Left ventricle myocardium inferior (tissue), 1 donor: ENCODE results near the gene BTBD1. TPM values are rescaled to one million over a fixed set of nuclear protein-coding genes. Genes with fewer than 3 reads are reported as not detected.

Experiments used
- DNase-seq: peaks from one replicate; pipeline ENCODE4 v3.0.0-alpha.2; 2020
- H3K27ac ChIP-seq: fragments of 200-600 bp; replicated peaks from 2 replicates; pipeline ENCODE4 v1.8.0; 2021
- H3K27me3 ChIP-seq: fragments of 200-600 bp; 2 replicates; pipeline ENCODE4 v1.8.0; 2021; ENCODE audit warnings: low read depth
- H3K36me3 ChIP-seq: fragments of 200-600 bp; 2 replicates; pipeline ENCODE4 v1.8.0; 2021
- H3K4me1 ChIP-seq: fragments of 200-600 bp; 2 replicates; pipeline ENCODE4 v1.8.0; 2021
- H3K4me3 ChIP-seq: fragments of 200-600 bp; 2 replicates; pipeline ENCODE4 v1.8.0; 2021; ENCODE audit warnings: mild to moderate bottlenecking, moderate library complexity
- H3K9me3 ChIP-seq: fragments of 200-600 bp; replicated peaks from 2 replicates; pipeline ENCODE4 v1.8.0; 2021
- CTCF ChIP-seq: fragments of 200-600 bp; IDR thresholded peaks from 2 replicates; pipeline ENCODE4 v1.8.0; 2021; ENCODE audit warnings: antibody characterized with exemption, mild to moderate bottlenecking, borderline replicate concordance
- intact Hi-C: fragments of 100-400 bp; cut with micrococcal nuclease; formaldehyde crosslinking; loops from one replicate; pipeline ENCODE4 v1.11.0; 2022
- total RNA-seq: library from RNA; stranded (reverse); fragmentation: NEBNext Ultra II Directional; extraction: Animal tissue kit (Norgen Biotek cat#: 25700); gene quantifications from one replicate; pipeline ENCODE4 v1.2.1, GENCODE V29; 2021
- donor health status: DM: no; HTN: yes; CAD: no; lungs with severe emphysema.

BTBD1 gene
- total RNA-seq, 1 donor from 2014 or later: 169 TPM

GRCh38 chr15:82985688-82986441, 81.2 kb downstream of the BTBD1 start, which contains the start of gene RAMAC:
Gene RAMAC (plus strand): TSS chr15:82986210. CDS start chr15:82989019, 2,809 bp downstream.
- TF ChIP-seq CTCF: no peak

GRCh38 chr15:82980981-82981380, 86.1 kb downstream of the BTBD1 start:
- Histone ChIP-seq H3K9me3 (no peaks in the 10 kb centered on the region), H3K27ac (no peak overlapping the region), H3K4me1 (peaks cover 10% of the 10 kb centered on the region), H3K36me3 (no peaks in the 10 kb centered on the region), H3K4me3 (no peak overlapping the region), H3K27me3 (no peaks in the 10 kb centered on the region)
- TF ChIP-seq CTCF: no peak
- intact Hi-C loops: no loop called here
- DNase-seq: no peak

More at GRCh38 chr15:82985688-82986441, 81.2 kb downstream of the BTBD1 start, which contains the start of gene RAMAC:
- Histone ChIP-seq H3K27me3 (no peaks in the 10 kb centered on the region), H3K9me3 (no peaks in the 10 kb centered on the region), H3K27ac (peak within 1 kb of the TSS; percentile 89), H3K36me3 (peaks cover 27% of the 10 kb centered on the region), H3K4me1 (peaks cover 27% of the 10 kb centered on the region), H3K4me3 (peak within 1 kb of the TSS; percentile 92)
- intact Hi-C loops: no loop called here
- peak; percentile 90 for DNase-seq

GRCh38 chr15:82979726-82980125, 87.3 kb downstream of the BTBD1 start:
- no peaks in the 10 kb centered on the region for H3K9me3 ChIP-seq
- DNase-seq: no peak
- no peak overlapping the region for H3K4me3 ChIP-seq
- no peaks in the 10 kb centered on the region for H3K27me3 ChIP-seq
- TF ChIP-seq CTCF: no peak
- no peaks in the 10 kb centered on the region for H3K4me1 ChIP-seq
- intact Hi-C loops: no loop called here
- H3K27ac ChIP-seq: no peak overlapping the region
- H3K36me3 ChIP-seq: no peaks in the 10 kb centered on the region

- Histone ChIP-seq H3K36me3 (no peaks in the 10 kb centered on the region), H3K4me1 (no peaks in the 10 kb centered on the region), H3K27ac (no peak overlapping the region), H3K4me3 (no peak overlapping the region), H3K9me3 (no peaks in the 10 kb centered on the region), H3K27me3 (no peaks in the 10 kb centered on the region)
- intact Hi-C loops: no loop called here
- TF ChIP-seq CTCF: no peak
- DNase-seq: no peak
Measured at GRCh38 chr15:82978438-82978837, 88.6 kb downstream of the BTBD1 start.

GRCh38 chr15:82977076-82977475, 90.0 kb downstream of the BTBD1 start:
- peaks cover 3% of the 10 kb centered on the region for H3K4me1 ChIP-seq
- no peak for DNase-seq
- intact Hi-C loops: no loop called here
- no peaks in the 10 kb centered on the region for H3K36me3 ChIP-seq
- H3K27ac ChIP-seq: no peak overlapping the region
- H3K27me3 ChIP-seq: no peaks in the 10 kb centered on the region
- H3K9me3 ChIP-seq: no peaks in the 10 kb centered on the region
- no peak overlapping the region for H3K4me3 ChIP-seq
- no peak for TF ChIP-seq CTCF
